OCI-LY7 (cell line): Measurements from ENCODE around the gene ACTRT2. TPM values are rescaled to one million over a fixed set of nuclear protein-coding genes. Genes with fewer than 3 reads are reported as not detected.

Source experiments
- BruUV-seq: library from RNA; stranded (reverse); fragments of 400-500 nt; replicated peaks from 2 replicates; lab custom pipeline; 2021; lab: Mats Ljungman, UMichigan
- CTCF ChIA-PET: fragments of 300-600 bp; sonication (Branson Sonifier 250); formaldehyde crosslinking; loops from one replicate; lab custom pipeline; 2022; ENCODE audit warnings: antibody characterized with exemption; ENCODE audit not compliant: unreplicated experiment; lab: Charles Lee
- POLR2A ChIA-PET: fragments of 300-600 bp; sonication (Branson Sonifier 250); formaldehyde crosslinking; loops from one replicate; lab custom pipeline; 2022; ENCODE audit warnings: antibody characterized with exemption; lab: Charles Lee
- DNase-seq: peaks from one replicate; pipeline ENCODE4 v3.0.0-alpha.2; 2015; ENCODE audit warnings: low spot score
- H2AFZ ChIP-seq: fragments of 200-600 bp; sonication (generic), shearing (Covaris generic); 2 replicates; pipeline ENCODE4 v1.6.1; 2014; ENCODE audit warnings: mild to moderate bottlenecking, antibody characterized with exemption, low read length, moderate library complexity
- H3K27ac ChIP-seq: fragments of 200-600 bp; sonication (generic); 2 replicates; pipeline ENCODE4 v1.5.1; 2014; ENCODE audit warnings: mixed run types, low read depth, mild to moderate bottlenecking, moderate library complexity, low read length, inconsistent platforms; ENCODE audit not compliant: poor library complexity, severe bottlenecking
- H3K36me3 ChIP-seq: fragments of 200-600 bp; sonication (generic); 2 replicates; pipeline ENCODE4 v1.6.1; 2014; ENCODE audit warnings: mild to moderate bottlenecking, antibody characterized with exemption, low read length, moderate library complexity, mixed read lengths; ENCODE audit not compliant: insufficient read depth
- H3K4me1 ChIP-seq: fragments of 200-600 bp; sonication (generic); 2 replicates; pipeline ENCODE4 v1.5.1; 2014; ENCODE audit warnings: mild to moderate bottlenecking, low read length; ENCODE audit not compliant: insufficient read depth, poor library complexity, severe bottlenecking
- H3K4me2 ChIP-seq: fragments of 200-600 bp; sonication (generic); 2 replicates; pipeline ENCODE4 v1.6.1; 2014; ENCODE audit warnings: mild to moderate bottlenecking, low read length
- H3K4me3 ChIP-seq: fragments of 200-600 bp; sonication (generic); 2 replicates; pipeline ENCODE4 v1.5.1; 2014; ENCODE audit warnings: mild to moderate bottlenecking, low read depth, low read length; ENCODE audit not compliant: poor library complexity, severe bottlenecking
- H3K79me2 ChIP-seq: fragments of 200-600 bp; sonication (generic); 2 replicates; pipeline ENCODE4 v1.6.1; 2016; ENCODE audit warnings: low read depth, mild to moderate bottlenecking, low read length, moderate library complexity, mixed read lengths; ENCODE audit not compliant: insufficient read depth
- H3K9me2 ChIP-seq: fragments of 200-600 bp; sonication (generic); 2 replicates; pipeline ENCODE4 v1.6.1; 2016; ENCODE audit warnings: mild to moderate bottlenecking, low read length, mixed read lengths; ENCODE audit not compliant: insufficient read depth
- H3K9me3 ChIP-seq: fragments of 200-600 bp; sonication (generic); 2 replicates; pipeline ENCODE4 v1.6.1; 2014; ENCODE audit warnings: mild to moderate bottlenecking, mixed run types, low read length, mixed read lengths
- H4K20me1 ChIP-seq: fragments of 200-600 bp; sonication (generic); 2 replicates; pipeline ENCODE4 v1.6.1; 2014; ENCODE audit warnings: mild to moderate bottlenecking, antibody characterized with exemption, low read length, moderate library complexity, mixed read lengths; ENCODE audit not compliant: insufficient read depth
- CTCF ChIP-seq: fragments of 200-600 bp; sonication (generic); conservative IDR thresholded peaks from 2 replicates; pipeline ENCODE4 v1.5.1; 2014; ENCODE audit warnings: mild to moderate bottlenecking, antibody characterized with exemption, low read length, moderate library complexity, mixed read lengths
- EZH2phosphoT487 ChIP-seq: fragments of 200-600 bp; sonication (generic); IDR thresholded peaks from 2 replicates; pipeline ENCODE4 v1.6.1; 2018; ENCODE audit warnings: low read depth, borderline replicate concordance, mild to moderate bottlenecking, mixed run types, antibody characterized with exemption, low read length, moderate library complexity, mixed read lengths
- intact Hi-C: fragments of 100-400 bp; cut with micrococcal nuclease; formaldehyde crosslinking; loops from one replicate; pipeline ENCODE4 v1.10.0; 2022; ENCODE audit not compliant: unreplicated experiment
- total RNA-seq, 2 experiments: library from RNA; depleted of rRNA in 1 of 2; stranded (reverse); fragments of >200 nt in 1 of 2; shearing (Covaris generic) in 1 of 2; gene quantifications; 2 replicates each; pipeline ENCODE4 v1.2.3, GENCODE V29; 2014 to 2022

The ACTRT2 gene
- total RNA-seq, 2 experiments from 2014 or later = not detected

- no peaks in the 10 kb centered on the region for H3K36me3 ChIP-seq
- no peaks in the 10 kb centered on the region for H3K9me3 ChIP-seq
- H3K4me3 ChIP-seq = no peak overlapping the region
- no peaks in the 10 kb centered on the region for H3K4me1 ChIP-seq
- H4K20me1 ChIP-seq = no peaks in the 10 kb centered on the region
- H3K4me2 ChIP-seq = no peak overlapping the region
- TF ChIP-seq EZH2phosphoT487 (no peak), CTCF (no peak)
- H3K9me2 ChIP-seq = no peaks in the 10 kb centered on the region
- H3K27ac ChIP-seq = no peak overlapping the region
- no TSS peak for BruUV-seq
- H3K79me2 ChIP-seq = no peaks in the 10 kb centered on the region
- H2AFZ ChIP-seq = no peak overlapping the region
- CTCF ChIA-PET = no interaction called here
- POLR2A ChIA-PET = no interaction called here
- intact Hi-C loops = no loop called here
- DNase-seq = no peak
Measured at GRCh38 chr1:2984399-2985061, 36.7 kb upstream of the ACTRT2 start.

- BruUV-seq = no TSS peak
- intact Hi-C loops = no loop called here
- no peak overlapping the region for H3K4me3 ChIP-seq
- no peak for DNase-seq
- H3K27ac ChIP-seq = no peak overlapping the region
- no peaks in the 10 kb centered on the region for H3K9me2 ChIP-seq
- H3K4me1 ChIP-seq = no peaks in the 10 kb centered on the region
- no peaks in the 10 kb centered on the region for H3K79me2 ChIP-seq
- no peak overlapping the region for H3K4me2 ChIP-seq
- no peaks in the 10 kb centered on the region for H3K36me3 ChIP-seq
- no peak for TF ChIP-seq CTCF
- TF ChIP-seq EZH2phosphoT487 = no peak
- CTCF ChIA-PET = no interaction called here
- no peaks in the 10 kb centered on the region for H4K20me1 ChIP-seq
- POLR2A ChIA-PET = interaction anchor here (0.7 kb wide), 1 partner anchor 13 kb away, joined by 3 read pairs; no protein-coding TSS in a partner anchor
- H2AFZ ChIP-seq = no peak overlapping the region
- no peaks in the 10 kb centered on the region for H3K9me3 ChIP-seq
Measured at GRCh38 chr1:2985067-2985561, 36.2 kb upstream of the ACTRT2 start.
